ENCODE data around the gene MME.

Gene MME

DNA sequence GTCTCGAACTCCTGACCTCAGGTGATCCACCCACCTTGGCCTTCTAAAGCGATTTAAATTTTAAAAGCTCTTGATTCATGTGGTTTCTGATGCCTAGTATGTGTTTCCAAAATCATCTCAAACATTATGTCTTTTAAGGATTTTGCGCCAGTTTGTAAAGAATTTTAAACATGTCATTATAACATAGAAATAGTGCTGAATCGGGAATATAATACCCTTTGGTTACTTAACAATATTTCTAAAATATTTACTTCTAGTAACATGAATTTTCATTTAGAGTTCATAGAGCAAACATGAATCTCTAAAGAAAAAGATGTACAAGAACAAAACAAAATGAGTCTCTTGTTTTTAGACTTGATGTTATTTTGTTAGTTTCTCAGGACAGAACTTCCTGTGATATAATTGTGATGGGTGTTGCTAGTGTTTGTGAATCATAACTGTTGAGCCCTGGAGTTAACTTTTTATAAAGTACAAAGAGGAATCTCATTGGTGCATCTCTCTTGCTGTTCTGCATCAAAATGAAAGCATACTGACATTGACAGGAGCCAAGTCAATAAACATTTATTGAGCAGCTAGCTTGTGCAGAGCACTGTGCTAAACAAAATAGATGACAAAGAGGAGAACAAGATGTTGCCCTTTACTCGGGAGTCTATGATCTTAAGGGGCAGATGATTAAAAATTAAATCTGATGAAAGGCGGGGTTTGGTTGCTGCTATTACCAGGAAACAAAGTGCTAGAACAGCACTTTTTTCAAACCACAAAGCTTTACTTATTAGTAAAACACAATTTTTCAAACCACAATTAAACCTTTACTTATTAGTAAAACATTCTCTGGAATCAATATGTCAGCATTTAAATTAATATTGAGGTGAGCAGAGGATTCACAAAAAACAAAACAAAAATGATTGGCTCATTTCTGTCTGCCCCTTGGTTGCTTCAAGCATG is 73.4 kb downstream of the MME start:
- DNase-seq: no peak

- no peak for DNase-seq
These were observed 74.1 kb downstream of the MME start for GRCh38 chr3:155154255-155154654.

DNA sequence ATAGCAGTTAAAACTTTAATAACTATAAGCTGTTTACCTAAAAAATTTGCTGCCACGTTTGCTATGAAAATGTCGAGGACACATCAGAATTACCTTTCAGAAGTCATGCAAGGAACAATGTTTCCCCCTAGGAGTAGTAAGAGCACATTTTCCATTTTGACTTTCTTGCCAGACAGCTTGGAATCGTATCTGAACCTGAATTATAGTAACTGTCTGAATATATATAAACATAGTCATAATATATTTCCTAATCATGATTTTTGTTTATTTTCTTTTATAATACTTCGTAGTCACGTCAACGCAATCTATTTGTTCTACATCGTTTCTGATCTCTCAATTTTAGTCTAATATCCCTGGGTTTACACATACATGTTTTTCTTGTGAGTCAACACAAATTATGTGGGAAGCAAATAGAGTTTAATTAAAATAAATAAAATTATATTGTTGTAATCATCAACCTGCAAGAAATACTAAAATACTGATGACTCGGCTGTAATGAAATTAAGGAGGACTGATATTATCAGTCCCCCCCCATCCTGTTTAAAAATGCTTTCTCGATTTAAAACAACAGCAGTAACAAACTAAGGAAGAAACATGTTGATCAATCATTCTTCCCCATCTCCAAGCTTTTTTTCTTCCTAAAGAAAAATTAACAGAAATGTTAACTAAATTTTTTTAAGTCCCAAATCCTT is 78.4 kb downstream of the MME start:
- DNase-seq: no peak

GRCh38 chr3:155159301-155159700 is 79.2 kb downstream of the MME start:
- no peak for DNase-seq

GRCh38 chr3:155161640-155162292 is 81.6 kb downstream of the MME start:
- no peak for DNase-seq

GRCh38 chr3:155164306-155164705 is 84.2 kb downstream of the MME start:
- DNase-seq: no peak

GRCh38 chr3:155166441-155166840 is 86.3 kb downstream of the MME start:
- DNase-seq: no peak

DNA sequence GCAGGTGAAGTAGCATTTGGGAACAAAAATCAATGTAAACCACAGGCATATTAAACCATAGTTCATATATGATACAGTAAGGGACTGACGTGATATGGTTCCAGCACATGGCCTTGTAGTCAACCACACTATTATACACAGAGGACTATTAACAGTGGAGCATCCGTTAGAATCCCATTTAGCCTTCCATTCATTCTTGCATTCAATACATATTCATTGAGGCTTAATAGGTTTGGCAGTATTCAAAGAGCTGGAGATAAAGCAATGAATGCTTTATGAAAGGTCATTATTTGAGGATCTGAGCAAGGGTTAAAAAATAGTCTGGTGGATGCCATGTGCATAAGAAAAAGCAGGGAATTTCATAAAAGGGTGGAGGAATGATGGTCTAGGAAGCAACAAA is 89.1 kb downstream of the MME start:
- DNase-seq: no peak

DNA sequence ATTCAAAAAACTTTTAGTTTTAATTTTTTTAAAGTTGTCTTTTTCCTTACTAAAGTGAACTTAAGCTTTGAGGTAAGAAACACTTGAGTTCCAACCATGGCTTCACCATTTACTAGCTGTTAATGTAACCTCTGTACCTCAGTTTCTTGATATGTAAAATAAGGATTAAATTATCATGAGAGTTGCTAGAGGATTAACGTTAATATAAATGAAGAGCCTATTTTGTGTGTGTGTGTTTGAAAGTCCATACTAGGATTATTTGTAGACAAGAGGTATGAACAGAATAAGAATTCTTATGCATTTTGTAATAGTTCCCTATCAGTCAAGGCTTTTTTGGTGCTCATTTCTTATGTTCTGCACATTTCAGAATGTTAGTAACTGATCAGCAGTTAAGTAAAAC is 93.7 kb downstream of the MME start:
- DNase-seq: no peak

- DNase-seq: no peak
These were observed 98.8 kb downstream of the MME start for GRCh38 chr3:155178810-155179436.

DNA sequence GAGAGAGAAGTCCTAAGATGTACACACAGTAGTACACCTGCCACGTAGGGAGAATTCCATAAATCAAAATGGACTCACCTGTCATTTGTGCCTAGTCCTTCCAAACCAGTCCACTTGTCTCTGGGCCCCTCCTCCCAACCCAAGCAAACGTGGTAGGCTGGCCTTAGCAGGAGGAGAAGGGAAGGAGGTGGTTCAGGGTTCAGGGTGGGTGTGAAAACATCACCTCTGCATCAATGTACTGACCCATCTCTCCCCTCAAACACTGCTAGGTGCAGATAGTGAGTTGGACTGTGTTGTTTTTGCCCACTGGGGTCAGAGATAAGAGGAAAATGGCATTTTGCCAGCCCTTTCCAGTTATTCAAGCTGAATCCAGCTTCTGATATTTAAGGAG is 99.3 kb downstream of the MME start:
- DNase-seq: no peak

DNA sequence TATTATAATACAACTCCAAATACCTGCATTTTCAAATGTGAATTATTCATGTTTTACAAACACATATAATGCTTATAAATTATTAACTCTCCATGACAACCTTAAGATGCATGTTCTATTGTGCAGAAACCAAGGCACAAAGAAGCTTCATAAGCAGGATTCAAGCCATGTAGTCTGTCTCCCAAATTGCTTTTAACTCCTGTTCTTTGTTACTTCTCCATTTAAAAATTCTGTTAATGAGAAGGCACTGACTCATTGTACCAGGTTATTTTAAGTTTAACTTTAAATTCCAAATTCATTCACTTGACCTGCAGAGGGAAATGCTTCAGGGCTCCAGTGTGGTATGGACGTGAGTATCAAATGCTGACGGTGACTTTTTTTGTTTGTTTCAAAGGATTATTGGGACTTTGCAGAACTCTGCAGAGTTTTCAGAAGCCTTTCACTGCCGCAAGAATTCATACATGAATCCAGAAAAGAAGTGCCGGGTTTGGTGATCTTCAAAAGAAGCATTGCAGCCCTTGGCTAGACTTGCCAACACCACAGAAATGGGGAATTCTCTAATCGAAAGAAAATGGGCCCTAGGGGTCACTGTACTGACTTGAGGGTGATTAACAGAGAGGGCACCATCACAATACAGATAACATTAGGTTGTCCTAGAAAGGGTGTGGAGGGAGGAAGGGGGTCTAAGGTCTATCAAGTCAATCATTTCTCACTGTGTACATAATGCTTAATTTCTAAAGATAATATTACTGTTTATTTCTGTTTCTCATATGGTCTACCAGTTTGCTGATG is 100.0 kb downstream of the MME start:
- no peak for DNase-seq

DNA sequence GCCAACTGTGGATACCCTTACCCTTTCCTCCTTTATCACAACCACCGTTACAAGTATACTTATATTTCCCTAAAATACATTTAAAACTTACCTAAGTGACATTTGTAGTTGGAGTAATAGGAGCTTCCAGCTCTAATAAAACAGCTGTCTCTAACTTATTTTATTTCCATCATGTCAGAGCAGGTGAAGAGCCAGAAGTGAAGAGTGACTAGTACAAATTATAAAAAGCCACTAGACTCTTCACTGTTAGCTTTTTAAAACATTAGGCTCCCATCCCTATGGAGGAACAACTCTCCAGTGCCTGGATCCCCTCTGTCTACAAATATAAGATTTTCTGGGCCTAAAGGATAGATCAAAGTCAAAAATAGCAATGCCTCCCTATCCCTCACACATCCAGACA is 102.3 kb downstream of the MME start:
- no peak for DNase-seq

DNA sequence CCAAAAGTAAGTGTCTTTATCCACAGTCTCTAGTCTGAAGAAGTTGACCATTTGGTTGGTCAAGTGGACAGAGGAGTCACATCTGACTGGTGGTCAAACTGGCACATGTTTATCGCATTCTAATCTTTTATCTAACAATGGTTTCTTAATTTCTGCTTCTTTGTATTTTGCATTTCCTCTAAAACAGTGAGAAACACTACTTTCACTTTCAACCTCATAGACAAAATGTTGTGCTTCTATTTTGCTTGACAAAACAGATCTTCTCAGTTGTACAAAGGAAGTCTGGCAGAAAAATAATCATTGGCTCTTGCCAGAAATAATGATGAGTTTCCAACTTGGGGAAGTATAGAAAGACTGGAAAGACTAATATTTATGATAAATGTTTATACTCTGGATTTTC is 103.9 kb downstream of the MME start:
- no peak for DNase-seq

DNA sequence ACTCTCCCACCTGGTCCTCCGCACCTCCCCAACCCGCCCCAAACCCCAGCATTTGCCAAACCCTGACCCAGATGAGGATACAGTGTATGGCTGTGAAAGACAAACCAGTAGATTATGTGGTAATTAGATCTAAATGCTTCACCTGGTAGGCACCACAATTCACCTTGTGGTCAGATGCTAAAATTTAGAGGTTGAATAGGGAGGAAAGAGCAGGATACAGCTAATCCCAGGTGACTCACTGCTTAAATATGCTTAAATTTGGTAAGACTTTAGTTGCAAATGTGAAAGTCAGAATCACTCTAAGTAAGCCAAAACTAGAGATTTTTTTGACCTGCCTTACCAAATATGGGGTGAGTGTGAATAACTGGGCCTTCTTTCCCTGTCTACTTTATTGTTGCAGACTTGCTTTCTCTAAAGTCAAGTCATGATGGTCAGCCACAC is 105.5 kb downstream of the MME start:
- no peak for DNase-seq

- no peak for DNase-seq
These were observed 107.9 kb downstream of the MME start for GRCh38 chr3:155188031-155188430.

GRCh38 chr3:155189478-155189877 is 109.4 kb downstream of the MME start:
- no peak for DNase-seq

DNA sequence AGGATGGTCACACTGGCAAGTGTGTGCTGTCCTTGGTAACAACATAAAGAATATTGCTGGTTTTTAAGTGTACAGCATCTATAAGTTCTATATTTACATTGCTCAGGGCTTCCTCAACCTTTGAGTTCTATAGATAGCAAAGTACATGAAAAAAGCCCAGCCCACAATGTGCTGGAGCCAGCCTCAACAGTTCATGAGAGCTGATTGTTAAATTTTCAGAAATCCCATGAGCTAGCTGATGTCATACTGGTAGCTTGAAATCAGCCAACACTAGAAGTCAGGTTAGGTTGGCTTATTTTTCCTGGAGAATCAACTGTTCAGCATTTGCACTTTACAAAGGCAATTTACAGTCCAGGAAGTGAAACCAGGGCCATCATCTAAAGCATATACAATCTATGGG is 110.6 kb downstream of the MME start:
- DNase-seq: no peak

- DNase-seq: no peak
These were observed 113.0 kb downstream of the MME start for GRCh38 chr3:155192957-155193746.

- no peak for DNase-seq
These were observed 113.7 kb downstream of the MME start for GRCh38 chr3:155193868-155194267.
